Measurements from ENCODE around the gene ARHGAP22. TPM values are rescaled to one million over a fixed set of nuclear protein-coding genes. Genes with fewer than 3 reads are reported as not detected.

Gene ARHGAP22
- total and polyA plus RNA-seq, 4 donors = 0.23 to 2.3 (median 0.54) TPM

DNA sequence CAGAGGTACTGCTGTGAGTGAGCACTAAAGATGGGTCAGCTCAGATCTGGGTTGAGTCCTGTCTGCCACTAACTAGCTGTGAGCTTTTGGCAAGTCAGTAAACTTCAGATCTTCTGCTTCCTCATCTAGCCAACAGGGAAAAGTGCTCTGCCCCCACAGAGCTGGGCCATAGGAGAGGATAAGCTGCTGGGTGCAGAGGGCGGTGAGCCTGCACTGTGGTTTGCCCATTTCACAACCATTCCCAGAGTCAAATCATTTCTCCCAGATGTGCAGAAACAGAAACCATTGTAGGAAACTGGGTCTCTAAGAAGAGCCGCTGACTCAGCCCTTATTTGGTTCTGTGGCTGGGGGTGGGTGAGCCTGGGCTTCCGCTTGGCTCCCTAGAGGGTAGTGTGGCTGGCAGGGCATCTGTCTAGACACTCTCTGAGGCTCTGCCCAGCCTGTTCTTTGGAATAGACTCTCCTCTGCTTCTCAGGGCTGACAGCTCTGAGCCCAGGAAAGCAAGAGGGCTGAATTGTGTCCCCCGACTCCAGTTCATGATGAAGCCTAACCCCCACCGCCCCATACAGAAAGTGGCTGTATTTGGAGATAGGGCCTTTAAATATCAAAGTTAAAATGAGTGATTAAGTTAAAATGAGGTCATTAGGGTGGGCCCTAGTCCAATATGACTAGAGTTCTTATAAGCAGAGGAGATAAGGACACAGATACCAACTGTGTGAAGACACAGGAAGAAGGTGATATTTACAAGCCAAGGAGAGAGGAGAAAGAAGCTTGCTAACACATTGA lies 29.5 kb upstream of the ARHGAP22 start (continued):
- TF ChIP-seq, protein P1, sequence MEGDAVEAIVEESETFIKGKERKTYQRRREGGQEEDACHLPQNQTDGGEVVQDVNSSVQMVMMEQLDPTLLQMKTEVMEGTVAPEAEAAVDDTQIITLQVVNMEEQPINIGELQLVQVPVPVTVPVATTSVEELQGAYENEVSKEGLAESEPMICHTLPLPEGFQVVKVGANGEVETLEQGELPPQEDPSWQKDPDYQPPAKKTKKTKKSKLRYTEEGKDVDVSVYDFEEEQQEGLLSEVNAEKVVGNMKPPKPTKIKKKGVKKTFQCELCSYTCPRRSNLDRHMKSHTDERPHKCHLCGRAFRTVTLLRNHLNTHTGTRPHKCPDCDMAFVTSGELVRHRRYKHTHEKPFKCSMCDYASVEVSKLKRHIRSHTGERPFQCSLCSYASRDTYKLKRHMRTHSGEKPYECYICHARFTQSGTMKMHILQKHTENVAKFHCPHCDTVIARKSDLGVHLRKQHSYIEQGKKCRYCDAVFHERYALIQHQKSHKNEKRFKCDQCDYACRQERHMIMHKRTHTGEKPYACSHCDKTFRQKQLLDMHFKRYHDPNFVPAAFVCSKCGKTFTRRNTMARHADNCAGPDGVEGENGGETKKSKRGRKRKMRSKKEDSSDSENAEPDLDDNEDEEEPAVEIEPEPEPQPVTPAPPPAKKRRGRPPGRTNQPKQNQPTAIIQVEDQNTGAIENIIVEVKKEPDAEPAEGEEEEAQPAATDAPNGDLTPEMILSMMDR (IDR thresholded peaks at IDR 0.05; ENCODE audit: low read depth, low read length, missing input control) = no peak
- TF ChIP-seq SP1 (IDR thresholded peaks at IDR 0.05) (no peak), GABPA (IDR thresholded peaks at IDR 0.05 in 1 of 2, conservative IDR thresholded peaks at IDR 0.05 in 1 of 2) (no peak), FOXA1 (IDR thresholded peaks at IDR 0.05) (no peak), EGR1 (IDR thresholded peaks at IDR 0.05; ENCODE audit: low read depth in 2 of 2) (no peak)

DNA sequence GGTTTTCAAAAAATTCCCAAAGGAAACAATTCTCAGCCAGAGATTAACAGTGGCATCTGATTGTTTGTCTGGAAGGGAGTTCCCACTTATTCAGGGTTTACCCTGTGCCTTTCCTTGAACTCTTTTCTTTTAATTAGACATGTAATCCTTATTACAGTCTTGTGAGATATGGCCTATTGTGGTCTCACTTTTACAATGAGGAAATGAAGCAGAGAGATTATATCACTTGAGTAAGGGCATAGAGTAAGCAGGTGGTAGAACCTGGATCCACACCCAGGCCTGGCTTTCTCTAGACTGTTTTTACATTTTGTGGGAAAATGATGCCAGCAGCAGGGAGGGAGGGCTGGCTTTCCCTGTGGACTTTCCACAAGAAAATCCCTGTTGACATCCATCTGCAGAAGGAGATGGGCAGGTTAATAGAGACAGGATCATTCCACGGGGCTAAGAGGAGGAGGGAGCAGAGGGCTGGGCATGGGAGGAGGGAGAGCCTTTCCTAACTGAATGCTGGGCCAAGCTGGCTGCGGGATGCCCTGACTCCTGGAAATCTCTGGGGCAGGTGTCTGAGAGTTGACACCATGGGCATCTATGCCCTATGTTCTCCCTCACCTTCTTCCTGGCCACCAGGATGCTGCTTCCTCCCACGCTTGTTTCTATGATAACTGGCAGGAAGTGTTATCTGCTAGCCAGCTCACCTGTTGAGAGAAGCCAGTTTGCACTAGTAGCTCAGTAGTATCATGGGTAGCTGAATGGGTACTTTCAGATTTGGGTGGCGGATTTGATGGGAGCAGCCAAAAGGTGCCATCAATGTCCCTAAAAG lies 28.7 kb upstream of the ARHGAP22 start:
- Histone ChIP-seq H3K4me3 (ENCODE audit: low read depth in 1 of 3, low read length in 3 of 3) (no peak overlapping the region), H3K9ac (ENCODE audit: low read depth in 1 of 2, low read length in 2 of 2) (no peak overlapping the region), H3K4me1 (ENCODE audit: control insufficient read depth in 4 of 4, insufficient read depth in 4 of 4, low read length in 3 of 4) (no peaks in the 10 kb centered on the region), H3K36me3 (ENCODE audit: control insufficient read depth in 4 of 4, insufficient read depth in 3 of 4, low read depth in 1 of 4, low read length in 3 of 4) (no peaks in the 10 kb centered on the region), H3K27me3 (ENCODE audit: control insufficient read depth in 4 of 4, insufficient read depth in 4 of 4, low read length in 3 of 4) (no peaks in the 10 kb centered on the region), H3K9me3 (ENCODE audit: control insufficient read depth in 4 of 4, low read length in 3 of 4) (peaks cover 0 to 3% (median 0%) of the 10 kb centered on the region in 4 donors), H3K27ac (ENCODE audit: low read depth in 1 of 2, low read length in 2 of 2) (no peak overlapping the region)
- WGBS = 75% methylated on average over 4 of the region's 4 CpGs
- no peak for TF ChIP-seq JUND (IDR thresholded peaks at IDR 0.05)
- TF ChIP-seq, protein P2, sequence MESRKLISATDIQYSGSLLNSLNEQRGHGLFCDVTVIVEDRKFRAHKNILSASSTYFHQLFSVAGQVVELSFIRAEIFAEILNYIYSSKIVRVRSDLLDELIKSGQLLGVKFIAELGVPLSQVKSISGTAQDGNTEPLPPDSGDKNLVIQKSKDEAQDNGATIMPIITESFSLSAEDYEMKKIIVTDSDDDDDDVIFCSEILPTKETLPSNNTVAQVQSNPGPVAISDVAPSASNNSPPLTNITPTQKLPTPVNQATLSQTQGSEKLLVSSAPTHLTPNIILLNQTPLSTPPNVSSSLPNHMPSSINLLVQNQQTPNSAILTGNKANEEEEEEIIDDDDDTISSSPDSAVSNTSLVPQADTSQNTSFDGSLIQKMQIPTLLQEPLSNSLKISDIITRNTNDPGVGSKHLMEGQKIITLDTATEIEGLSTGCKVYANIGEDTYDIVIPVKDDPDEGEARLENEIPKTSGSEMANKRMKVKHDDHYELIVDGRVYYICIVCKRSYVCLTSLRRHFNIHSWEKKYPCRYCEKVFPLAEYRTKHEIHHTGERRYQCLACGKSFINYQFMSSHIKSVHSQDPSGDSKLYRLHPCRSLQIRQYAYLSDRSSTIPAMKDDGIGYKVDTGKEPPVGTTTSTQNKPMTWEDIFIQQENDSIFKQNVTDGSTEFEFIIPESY (IDR thresholded peaks at IDR 0.05) = no peak
- TF ChIP-seq, protein P3, sequence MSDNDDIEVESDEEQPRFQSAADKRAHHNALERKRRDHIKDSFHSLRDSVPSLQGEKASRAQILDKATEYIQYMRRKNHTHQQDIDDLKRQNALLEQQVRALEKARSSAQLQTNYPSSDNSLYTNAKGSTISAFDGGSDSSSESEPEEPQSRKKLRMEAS (IDR thresholded peaks at IDR 0.05) = no peak
- TF ChIP-seq, protein P4, sequence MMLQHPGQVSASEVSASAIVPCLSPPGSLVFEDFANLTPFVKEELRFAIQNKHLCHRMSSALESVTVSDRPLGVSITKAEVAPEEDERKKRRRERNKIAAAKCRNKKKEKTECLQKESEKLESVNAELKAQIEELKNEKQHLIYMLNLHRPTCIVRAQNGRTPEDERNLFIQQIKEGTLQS (IDR thresholded peaks at IDR 0.05) = no peak
- no peak for TF ChIP-seq GABPA (IDR thresholded peaks at IDR 0.05 in 1 of 2, conservative IDR thresholded peaks at IDR 0.05 in 1 of 2)
- TF ChIP-seq FOXA2 (IDR thresholded peaks at IDR 0.05) = no peak
- TF ChIP-seq TAF1 (conservative IDR thresholded peaks at IDR 0.05) = no peak
- TF ChIP-seq RXRA (IDR thresholded peaks at IDR 0.05) = no peak
- TF ChIP-seq FOXA1 (IDR thresholded peaks at IDR 0.05) = no peak
- TF ChIP-seq HNF4G (IDR thresholded peaks at IDR 0.05) = no peak
- TF ChIP-seq YY1 (IDR thresholded peaks at IDR 0.05) = no peak
- TF ChIP-seq, protein P1 (IDR thresholded peaks at IDR 0.05; ENCODE audit: low read depth, low read length, missing input control) = no peak
- TF ChIP-seq HNF4A (conservative IDR thresholded peaks at IDR 0.05) = no peak
- TF ChIP-seq, protein P5, sequence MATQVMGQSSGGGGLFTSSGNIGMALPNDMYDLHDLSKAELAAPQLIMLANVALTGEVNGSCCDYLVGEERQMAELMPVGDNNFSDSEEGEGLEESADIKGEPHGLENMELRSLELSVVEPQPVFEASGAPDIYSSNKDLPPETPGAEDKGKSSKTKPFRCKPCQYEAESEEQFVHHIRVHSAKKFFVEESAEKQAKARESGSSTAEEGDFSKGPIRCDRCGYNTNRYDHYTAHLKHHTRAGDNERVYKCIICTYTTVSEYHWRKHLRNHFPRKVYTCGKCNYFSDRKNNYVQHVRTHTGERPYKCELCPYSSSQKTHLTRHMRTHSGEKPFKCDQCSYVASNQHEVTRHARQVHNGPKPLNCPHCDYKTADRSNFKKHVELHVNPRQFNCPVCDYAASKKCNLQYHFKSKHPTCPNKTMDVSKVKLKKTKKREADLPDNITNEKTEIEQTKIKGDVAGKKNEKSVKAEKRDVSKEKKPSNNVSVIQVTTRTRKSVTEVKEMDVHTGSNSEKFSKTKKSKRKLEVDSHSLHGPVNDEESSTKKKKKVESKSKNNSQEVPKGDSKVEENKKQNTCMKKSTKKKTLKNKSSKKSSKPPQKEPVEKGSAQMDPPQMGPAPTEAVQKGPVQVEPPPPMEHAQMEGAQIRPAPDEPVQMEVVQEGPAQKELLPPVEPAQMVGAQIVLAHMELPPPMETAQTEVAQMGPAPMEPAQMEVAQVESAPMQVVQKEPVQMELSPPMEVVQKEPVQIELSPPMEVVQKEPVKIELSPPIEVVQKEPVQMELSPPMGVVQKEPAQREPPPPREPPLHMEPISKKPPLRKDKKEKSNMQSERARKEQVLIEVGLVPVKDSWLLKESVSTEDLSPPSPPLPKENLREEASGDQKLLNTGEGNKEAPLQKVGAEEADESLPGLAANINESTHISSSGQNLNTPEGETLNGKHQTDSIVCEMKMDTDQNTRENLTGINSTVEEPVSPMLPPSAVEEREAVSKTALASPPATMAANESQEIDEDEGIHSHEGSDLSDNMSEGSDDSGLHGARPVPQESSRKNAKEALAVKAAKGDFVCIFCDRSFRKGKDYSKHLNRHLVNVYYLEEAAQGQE (IDR thresholded peaks at IDR 0.05) = no peak
- TF ChIP-seq EGR1 (IDR thresholded peaks at IDR 0.05; ENCODE audit: low read depth in 2 of 2) = no peak
- TF ChIP-seq NR2F2 (IDR thresholded peaks at IDR 0.05) = no peak
- no peak for TF ChIP-seq RAD21 (IDR thresholded peaks at IDR 0.05)
- TF ChIP-seq SP1 (IDR thresholded peaks at IDR 0.05) = no peak
- DNase-seq (ENCODE audit: low spot score) = no peak
